HFF-Myc (cell line): Measurements from ENCODE around the gene LAPTM5.
A peak's percentile ranks its signal among the peaks of the same experiment; 100 is the strongest.

Experiments
- DNase-seq: peaks from one replicate; pipeline ENCODE4 v3.0.0-alpha.2; 2011; ENCODE audit warnings: low read depth; ENCODE audit errors: extremely low read depth
- H3K4me3 ChIP-seq: replicated peaks from 2 replicates; pipeline ENCODE4 v1.5.1; 2011; ENCODE audit warnings: low read depth, mild to moderate bottlenecking, control low read depth, low read length
- CTCF ChIP-seq: IDR thresholded peaks from 2 replicates; pipeline ENCODE4 v1.5.1; 2012; ENCODE audit warnings: mild to moderate bottlenecking, low read depth, low read length, control low read depth; ENCODE audit errors: missing control alignments

The LAPTM5 gene

GRCh38 chr1:30749691-30750583, 7.6 kb downstream of the LAPTM5 start:
- TF ChIP-seq CTCF = no peak
- no peak overlapping the region for H3K4me3 ChIP-seq
- DNase-seq = no peak

- TF ChIP-seq CTCF = no peak
- DNase-seq = no peak
- no peak overlapping the region for H3K4me3 ChIP-seq
Measured at GRCh38 chr1:30748699-30749401, 8.7 kb downstream of the LAPTM5 start.

- no peak overlapping the region for H3K4me3 ChIP-seq
- TF ChIP-seq CTCF = no peak
- DNase-seq = peak; percentile 81
Measured at GRCh38 chr1:30748098-30748698, 9.4 kb downstream of the LAPTM5 start.

GRCh38 chr1:30747033-30748008, 10.3 kb downstream of the LAPTM5 start:
- no peak overlapping the region for H3K4me3 ChIP-seq
- DNase-seq = no peak
- TF ChIP-seq CTCF = no peak

- no peak overlapping the region for H3K4me3 ChIP-seq
- TF ChIP-seq CTCF = no peak
- no peak for DNase-seq
Measured at GRCh38 chr1:30746212-30747032, 11.2 kb downstream of the LAPTM5 start.
